Kidney (tissue), 14 donors: ENCODE measurements around the gene PLXNA2. TPM values are rescaled to one million over a fixed set of nuclear protein-coding genes. Genes with fewer than 3 reads are reported as not detected.

Source experiments
- DNase-seq, 5 donors: peaks; one replicate each; pipeline ENCODE4 v3.0.0-alpha.2; 2013 to 2020
- FAIRE-seq: peaks from 2 replicates; lab custom pipeline; 2012; peaks lifted over from hg19 to GRCh38; lab: Jason Lieb, UNC
- H3K27ac ChIP-seq, 2 donors: one replicate each; pipeline ENCODE4 v1.7.0; 2013; ENCODE audit warnings: low read depth in 2 of 2, low read length in 2 of 2, inconsistent platforms in 1 of 2
- H3K27me3 ChIP-seq: one replicate; pipeline ENCODE4 v1.7.1; 2013; ENCODE audit warnings: low read length, inconsistent platforms; ENCODE audit not compliant: control insufficient read depth, insufficient read depth
- H3K36me3 ChIP-seq, 3 donors: one replicate each; pipeline versions ENCODE4 v1.7.0 to v1.7.1; 2013; ENCODE audit warnings: low read length in 3 of 3, control low read depth in 1 of 3, inconsistent platforms in 1 of 3; ENCODE audit not compliant: insufficient read depth in 3 of 3, control insufficient read depth in 2 of 3
- H3K4me1 ChIP-seq, 3 donors: one replicate each; pipeline versions ENCODE4 v1.7.0 to v1.7.1; 2013; ENCODE audit warnings: low read length in 3 of 3, inconsistent platforms in 1 of 3, low read depth in 1 of 3; ENCODE audit not compliant: control insufficient read depth in 2 of 3, insufficient read depth in 2 of 3
- H3K4me3 ChIP-seq, 3 donors: one replicate each; pipeline versions ENCODE4 v1.7.0 to v1.8.1; 2013; ENCODE audit warnings: low read length in 3 of 3, control low read depth in 1 of 3, inconsistent platforms in 1 of 3
- H3K9ac ChIP-seq, 3 donors: one replicate each; pipeline versions ENCODE4 v1.7.0 to v1.7.1; 2013; ENCODE audit warnings: low read length in 3 of 3, control low read depth in 1 of 3, inconsistent platforms in 1 of 3
- H3K9me3 ChIP-seq, 3 donors: one replicate each; pipeline versions ENCODE4 v1.7.0 to v1.7.1; 2013; ENCODE audit warnings: low read length in 3 of 3, control low read depth in 1 of 3, inconsistent platforms in 1 of 3; ENCODE audit not compliant: control insufficient read depth in 2 of 3, insufficient read depth in 1 of 3
- CTCF ChIP-seq: IDR thresholded peaks from 3 replicates; pipeline ENCODE4 v1.5.1; 2012; ENCODE audit warnings: mild to moderate bottlenecking, moderate library complexity, borderline replicate concordance; ENCODE audit not compliant: insufficient read depth; ENCODE audit errors: extremely low read depth
- intact Hi-C: fragments of 100-400 bp; cut with DNase I; formaldehyde crosslinking; loops from one replicate; pipeline ENCODE4 v1.11.1; 2022
- polyA plus RNA-seq: library from polyadenylated mRNA; stranded (reverse); fragments of 350-450 nt; fragmentation: Illumina TruSeq; extraction: RNeasy Lipid Tissue Mini Kit (QIAGEN cat#74804); gene quantifications from one replicate; pipeline ENCODE4 v1.2.3, GENCODE V29; 2014; ENCODE audit warnings: low read depth, low replicate concordance; ENCODE audit not compliant: insufficient read depth
- total RNA-seq: library from RNA; stranded (reverse); fragmentation: NEBNext Ultra II Directional; extraction: Animal tissue kit (Norgen Biotek cat#: 25700); gene quantifications from one replicate; pipeline ENCODE4 v1.2.1, GENCODE V29; 2021
- donor health status: control.
- donor health status: control.
- donor health status: control.
- donor health status: control.
- donor health status: control.
- donor health status: DM: yes; HTN: yes; CAD: no.
- donor health status: Normal renal cell carcinoma (clear cell type).

PLXNA2 gene
- total and polyA plus RNA-seq, 2 donors from 2014 or later, result 2.4 to 27.9 TPM

- Histone ChIP-seq H3K36me3 (no peaks in the 10 kb centered on the region), H3K27me3 (no peaks in the 10 kb centered on the region), H3K27ac (no peak overlapping the region), H3K4me3 (no peak overlapping the region), H3K9me3 (no peaks in the 10 kb centered on the region), H3K9ac (no peak overlapping the region), H3K4me1 (no peaks in the 10 kb centered on the region)
- intact Hi-C loops, result no loop called here
- FAIRE-seq (no peak), DNase-seq (no peak)
- no peak for TF ChIP-seq CTCF
Measured at GRCh38 chr1:208112401-208112800, 131.8 kb downstream of the PLXNA2 start.

DNA sequence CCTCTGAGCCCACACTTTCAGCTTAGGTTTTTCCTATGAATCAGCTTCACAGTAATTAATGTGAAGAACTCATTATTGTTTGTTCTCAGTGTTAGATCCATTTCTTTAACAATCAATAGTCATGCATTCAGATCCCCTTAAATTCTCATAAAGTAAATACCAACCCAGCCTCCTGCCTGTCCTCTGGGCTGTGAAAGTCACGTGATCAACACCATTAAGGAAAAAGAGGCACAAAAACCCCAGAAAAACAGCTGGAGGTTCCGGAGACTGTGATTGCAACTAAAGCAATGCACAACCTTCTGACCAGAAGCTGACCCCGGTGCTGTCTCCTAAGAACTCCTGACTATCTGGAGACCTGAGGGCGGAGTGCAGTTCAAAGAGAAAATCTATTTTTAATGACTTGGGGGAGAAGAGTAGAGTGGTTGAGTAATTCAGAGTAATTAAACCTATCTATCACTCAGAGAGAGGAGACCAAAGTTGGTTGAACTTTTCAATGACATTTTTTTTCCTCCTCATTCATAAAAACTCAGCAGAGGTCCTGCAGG is 132.5 kb downstream of the PLXNA2 start:
- FAIRE-seq (no peak), DNase-seq (peak in 3 of 5 donors; percentile 29 to 73 (median 73))
- TF ChIP-seq CTCF, result no peak

GRCh38 chr1:208110296-208110695 is 133.9 kb downstream of the PLXNA2 start:
- no peaks in the 10 kb centered on the region for H3K4me1 ChIP-seq
- no peak for DNase-seq
- no peak overlapping the region for H3K27ac ChIP-seq
- no peak for FAIRE-seq
- H3K27me3 ChIP-seq, result no peaks in the 10 kb centered on the region
- H3K9ac ChIP-seq, result no peak overlapping the region
- TF ChIP-seq CTCF, result no peak
- H3K9me3 ChIP-seq, result no peaks in the 10 kb centered on the region
- H3K4me3 ChIP-seq, result no peak overlapping the region
- H3K36me3 ChIP-seq, result no peaks in the 10 kb centered on the region
- intact Hi-C loops, result no loop called here

More for the DNA sequence above, 132.5 kb downstream of the PLXNA2 start:
- Histone ChIP-seq H3K27ac (no peak overlapping the region), H3K9me3 (no peaks in the 10 kb centered on the region), H3K4me1 (no peaks in the 10 kb centered on the region), H3K36me3 (no peaks in the 10 kb centered on the region), H3K27me3 (no peaks in the 10 kb centered on the region), H3K4me3 (no peak overlapping the region), H3K9ac (no peak overlapping the region)
- intact Hi-C loops, result no loop called here
